ENCODE results near the gene SLC37A4.
"Not testable (repeated sequence)": the region's sequence is repeated elsewhere in the genome, so short reads cannot be mapped to it uniquely, and the experiment has no call there.

The SLC37A4 gene

GRCh38 chr11:119030329-119031047, at the start of gene SLC37A4:
TSS of gene SLC37A4 (minus strand) at chr11:119030877.
- in situ Hi-C loops (cut with HindIII; ENCODE audit: low sequenced_read_pairs), result no loop called here

GRCh38 chr11:119078675-119079420, 48.2 kb upstream of the SLC37A4 start:
- in situ Hi-C loops (cut with HindIII; ENCODE audit: low sequenced_read_pairs), result no loop called here

- in situ Hi-C loops (cut with HindIII; ENCODE audit: low sequenced_read_pairs), result no loop called here
These were observed 47.2 kb upstream of the SLC37A4 start for GRCh38 chr11:119077839-119078238.

GRCh38 chr11:119067371-119068222, 36.9 kb upstream of the SLC37A4 start, which contains the start of gene VPS11:
TSS of gene VPS11 (plus strand) at chr11:119067818. CDS start at chr11:119067824, 6 bp downstream.
- in situ Hi-C loops (cut with HindIII; ENCODE audit: low sequenced_read_pairs), result no loop called here

- in situ Hi-C loops (cut with HindIII; ENCODE audit: low sequenced_read_pairs), result no loop called here
These were observed 34.7 kb upstream of the SLC37A4 start for GRCh38 chr11:119065369-119065768.

GRCh38 chr11:119062779-119063178, 32.1 kb upstream of the SLC37A4 start:
- in situ Hi-C loops (cut with HindIII; ENCODE audit: low sequenced_read_pairs), result no loop called here

GRCh38 chr11:119061256-119061655, 30.6 kb upstream of the SLC37A4 start:
- in situ Hi-C loops (cut with HindIII; ENCODE audit: low sequenced_read_pairs), result no loop called here

GRCh38 chr11:119059128-119059527, 28.5 kb upstream of the SLC37A4 start:
- in situ Hi-C loops (cut with HindIII; ENCODE audit: low sequenced_read_pairs), result not testable (repeated sequence)

- in situ Hi-C loops (cut with HindIII; ENCODE audit: low sequenced_read_pairs), result no loop called here
These were observed 26.5 kb upstream of the SLC37A4 start, which contains the start of gene HYOU1 for GRCh38 chr11:119057000-119057769. TSS of gene HYOU1 (minus strand) at chr11:119057205. CDS start at chr11:119056160, 1,045 bp downstream.

- in situ Hi-C loops (cut with HindIII; ENCODE audit: low sequenced_read_pairs), result no loop called here
These were observed 25.8 kb upstream of the SLC37A4 start for GRCh38 chr11:119056421-119056999.

GRCh38 chr11:119055901-119056300, 25.2 kb upstream of the SLC37A4 start:
- in situ Hi-C loops (cut with HindIII; ENCODE audit: low sequenced_read_pairs), result no loop called here

- in situ Hi-C loops (cut with HindIII; ENCODE audit: low sequenced_read_pairs), result no loop called here
These were observed 23.7 kb upstream of the SLC37A4 start for GRCh38 chr11:119054418-119054817.

- in situ Hi-C loops (cut with HindIII; ENCODE audit: low sequenced_read_pairs), result no loop called here
These were observed 21.6 kb upstream of the SLC37A4 start for GRCh38 chr11:119052163-119052814.

- in situ Hi-C loops (cut with HindIII; ENCODE audit: low sequenced_read_pairs), result no loop called here
These were observed 20.9 kb upstream of the SLC37A4 start for GRCh38 chr11:119051440-119052162.

GRCh38 chr11:119049081-119049480, 18.4 kb upstream of the SLC37A4 start:
- in situ Hi-C loops (cut with HindIII; ENCODE audit: low sequenced_read_pairs), result no loop called here

- in situ Hi-C loops (cut with HindIII; ENCODE audit: low sequenced_read_pairs), result no loop called here
These were observed 18.0 kb upstream of the SLC37A4 start for GRCh38 chr11:119048644-119049043.

- in situ Hi-C loops (cut with HindIII; ENCODE audit: low sequenced_read_pairs), result no loop called here
These were observed 16.5 kb upstream of the SLC37A4 start for GRCh38 chr11:119047205-119047604.

GRCh38 chr11:119046489-119046888, 15.8 kb upstream of the SLC37A4 start:
- in situ Hi-C loops (cut with HindIII; ENCODE audit: low sequenced_read_pairs), result no loop called here

GRCh38 chr11:119044708-119045107, 14.0 kb upstream of the SLC37A4 start:
- in situ Hi-C loops (cut with HindIII; ENCODE audit: low sequenced_read_pairs), result no loop called here
